GM13977 (cell line): ENCODE results near the gene CPZ.
"Not testable (repeated sequence)": the region's sequence is repeated elsewhere in the genome, so short reads cannot be mapped to it uniquely, and the experiment has no call there.

Experiments used
- DNase-seq: peaks from one replicate; pipeline ENCODE4 v3.0.0; 2012; ENCODE audit warnings: low spot score
- CTCF ChIP-seq: IDR thresholded peaks from 2 replicates; pipeline ENCODE4 v1.5.1; 2012; ENCODE audit warnings: mild to moderate bottlenecking, control low read depth; ENCODE audit not compliant: insufficient read depth; ENCODE audit errors: extremely low read depth, missing control alignments
- in situ Hi-C: fragments of 300-500 bp; cut with MboI; formaldehyde crosslinking; loops from one replicate; pipeline ENCODE4 v1.12.0; 2022; ENCODE audit warnings: low sequenced_read_pairs, low pct_unique_long_range_greater_than_20kb, mixed read lengths, inconsistent platforms; ENCODE audit not compliant: unreplicated experiment

CPZ gene

GRCh38 chr4:8653326-8654000, 60.9 kb downstream of the CPZ start:
- no peak for TF ChIP-seq CTCF
- DNase-seq: no peak
- in situ Hi-C loops: no loop called here

GRCh38 chr4:8654139-8654538, 61.6 kb downstream of the CPZ start:
- in situ Hi-C loops: not testable (repeated sequence)

GRCh38 chr4:8655411-8656184, 63.0 kb downstream of the CPZ start:
- in situ Hi-C loops: no loop called here
- no peak for TF ChIP-seq CTCF
- no peak for DNase-seq

More at GRCh38 chr4:8654139-8654538, 61.6 kb downstream of the CPZ start:
- DNase-seq: not testable (repeated sequence)

GRCh38 chr4:8656185-8656517, 63.6 kb downstream of the CPZ start:
- in situ Hi-C loops: no loop called here
- TF ChIP-seq CTCF: no peak

GRCh38 chr4:8656711-8657380, 64.3 kb downstream of the CPZ start:
- TF ChIP-seq CTCF: no peak
- in situ Hi-C loops: no loop called here
- no peak for DNase-seq

More at GRCh38 chr4:8656185-8656517, 63.6 kb downstream of the CPZ start:
- no peak for DNase-seq

- in situ Hi-C loops: no loop called here
- TF ChIP-seq CTCF: no peak
- no peak for DNase-seq
Observed at GRCh38 chr4:8657381-8658088, 65.0 kb downstream of the CPZ start.

GRCh38 chr4:8662776-8663175, 70.2 kb downstream of the CPZ start:
- in situ Hi-C loops: no loop called here
- DNase-seq: no peak

More at GRCh38 chr4:8662776-8663175, 70.2 kb downstream of the CPZ start:
- TF ChIP-seq CTCF: no peak
